Putamen (tissue), 1 donor: Measurements from ENCODE around the gene HLA-E.

Experiments
- DNase-seq: peaks from one replicate; pipeline ENCODE4 v3.0.0-alpha.2; 2016; ENCODE audit warnings: low spot score

HLA-E gene

GRCh38 chr6:30541515-30542403, 52.5 kb downstream of the HLA-E start:
- DNase-seq = peak; percentile 84

GRCh38 chr6:30542404-30542725, 53.1 kb downstream of the HLA-E start:
- DNase-seq = no peak

GRCh38 chr6:30542915-30543314, 53.6 kb downstream of the HLA-E start:
- no peak for DNase-seq
